GM19035 (cell line): Measurements from ENCODE around the gene YWHAQ.

Experiments
- ATAC-seq: cut with Tn5 transposase; IDR thresholded peaks from one replicate; pipeline ENCODE4 v1.9.1; 2021; ENCODE audit not compliant: unreplicated experiment

Gene YWHAQ

DNA sequence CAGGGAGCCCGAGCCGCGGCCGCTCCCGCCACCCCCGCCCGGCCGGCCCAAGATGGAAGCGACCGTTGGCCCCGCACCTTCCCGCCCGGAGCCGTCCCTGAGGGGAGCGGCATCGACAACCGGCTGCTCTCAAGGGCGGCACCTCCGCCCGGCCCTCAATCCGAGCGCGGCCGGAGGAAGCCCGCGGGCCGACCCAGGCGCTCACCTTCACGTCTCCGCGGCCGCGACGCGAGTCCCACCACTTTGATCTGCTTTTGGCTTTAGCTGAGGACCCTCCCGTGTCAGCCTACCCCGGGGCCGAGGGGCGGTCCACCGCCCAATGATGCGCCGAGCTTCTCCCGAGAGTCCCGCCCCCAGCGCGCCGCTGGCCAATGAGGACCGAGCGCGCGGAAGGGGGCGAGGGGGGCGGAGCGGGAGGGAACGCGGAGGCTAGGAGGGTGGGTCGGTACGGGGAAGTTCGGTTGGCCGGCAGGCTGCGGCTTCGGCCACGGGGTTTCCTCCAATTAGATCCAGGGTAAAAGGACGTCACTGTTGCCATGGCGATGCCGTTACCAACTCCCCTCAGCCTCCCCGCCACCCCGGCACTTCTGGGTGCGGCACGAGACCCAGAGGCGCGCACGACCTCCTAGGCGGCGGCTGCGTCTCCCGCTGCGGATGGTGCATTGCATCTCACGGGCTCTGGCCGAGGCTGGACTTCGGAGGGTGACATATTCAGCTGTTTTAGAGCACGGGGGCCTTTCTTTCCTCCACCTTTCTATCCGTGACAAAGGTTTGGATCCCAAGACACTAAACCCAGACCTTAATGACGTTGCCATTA, at the start of gene YWHAQ:
Gene YWHAQ (minus strand): TSS at position 262 of the 817 bp plus-strand sequence. CDS start 545 bp downstream, outside the sequence.
- ATAC-seq, result peak; percentile 90

DNA sequence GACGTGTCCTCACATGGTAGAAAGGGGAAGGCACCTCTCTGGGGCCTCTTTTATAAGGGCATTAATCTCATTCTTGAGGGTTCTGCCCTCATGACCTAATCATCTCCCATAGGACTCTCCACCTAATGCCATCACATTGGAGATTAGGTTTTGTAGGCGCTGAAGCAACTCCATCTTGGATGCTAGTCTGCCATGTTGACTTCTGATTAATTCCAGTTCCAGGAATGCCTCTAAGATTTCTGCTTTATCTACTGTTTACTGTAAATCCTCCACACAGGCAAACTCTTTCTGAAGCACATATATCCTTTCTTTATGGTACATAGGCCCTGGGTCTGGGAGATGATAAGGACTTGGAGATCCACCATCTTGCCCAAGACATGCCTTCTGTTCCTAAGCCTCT, 49.3 kb upstream of the YWHAQ start:
- no peak for ATAC-seq

DNA sequence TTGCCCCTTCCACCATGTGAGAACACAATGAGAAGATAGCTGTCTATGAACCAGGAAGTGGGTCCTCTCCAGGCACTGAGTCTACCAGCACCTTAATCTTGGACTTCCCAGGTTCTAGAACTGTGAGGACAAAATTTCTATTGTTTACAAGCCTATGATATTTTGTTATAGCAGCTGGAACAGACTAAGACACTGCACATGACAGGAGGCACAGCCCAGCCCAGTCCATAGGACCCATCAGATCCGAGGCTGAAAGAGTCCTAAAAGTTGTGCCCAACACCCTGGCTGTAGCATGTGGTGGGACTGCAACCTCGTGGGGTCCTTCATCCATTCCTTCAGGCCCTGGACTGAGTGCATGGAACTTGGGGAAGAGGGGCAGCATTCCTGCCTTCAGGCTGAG, 48.4 kb upstream of the YWHAQ start:
- ATAC-seq, result no peak

DNA sequence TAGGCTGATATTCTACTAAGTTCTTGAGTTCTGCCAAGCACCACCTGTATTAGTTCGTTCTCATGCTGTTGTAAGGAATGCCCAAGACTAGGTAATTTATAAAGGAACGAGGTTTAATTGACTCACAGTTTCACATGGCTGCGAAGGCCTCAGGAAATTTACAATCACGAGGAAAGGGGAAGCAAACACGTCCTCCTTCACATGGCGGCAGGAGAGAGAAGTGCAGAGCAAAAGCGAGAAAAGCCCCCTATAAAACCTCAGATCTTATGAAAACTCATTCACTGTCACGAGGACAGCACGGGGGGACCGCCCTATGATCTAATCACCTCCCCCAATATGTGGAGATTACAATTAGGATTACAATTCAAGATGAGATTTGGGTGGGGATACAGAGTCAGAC, 47.7 kb upstream of the YWHAQ start:
- ATAC-seq, result no peak

DNA sequence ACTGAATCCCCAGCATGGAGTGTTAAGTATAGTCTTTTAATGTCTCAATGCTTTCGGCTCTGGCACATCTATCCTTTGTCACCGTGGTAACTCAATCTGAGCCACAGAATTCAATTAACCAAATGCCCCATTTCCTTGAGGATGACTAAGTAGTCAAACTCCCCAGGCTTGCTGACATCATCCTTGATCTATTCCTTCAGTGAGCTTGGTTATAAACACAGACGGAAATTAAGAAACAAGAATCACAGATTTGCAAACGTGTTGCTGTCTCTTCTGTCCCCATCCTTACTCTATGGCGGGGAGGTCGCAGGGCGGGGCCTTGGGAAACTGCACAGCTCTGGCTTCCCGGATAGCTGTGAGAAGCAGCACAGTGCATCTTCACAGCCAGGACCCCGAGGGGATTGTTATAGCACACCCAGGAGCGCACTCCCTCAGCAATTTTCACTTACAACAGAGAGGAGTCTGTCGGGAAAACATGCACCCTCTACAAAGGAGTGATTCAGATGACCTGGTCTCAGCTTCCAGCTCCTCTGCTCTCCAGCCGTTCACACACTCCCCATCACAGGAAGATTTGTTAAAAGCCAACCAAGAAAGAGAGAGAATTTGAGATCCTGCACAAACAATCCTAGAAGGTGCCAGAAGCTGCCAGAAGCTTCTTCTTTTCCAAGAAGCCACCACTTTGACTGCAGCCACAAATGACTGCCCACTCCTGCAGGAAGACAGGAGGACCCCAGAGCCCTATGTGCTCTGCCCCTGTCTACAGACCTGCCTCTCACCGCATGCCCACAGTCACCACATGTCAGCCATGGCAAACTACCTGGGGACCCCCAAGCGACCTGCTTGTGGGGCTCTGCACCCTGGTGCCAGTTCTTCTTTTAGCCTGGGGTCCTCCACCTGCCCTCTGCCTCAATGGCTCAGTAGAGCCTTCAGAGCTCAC, 44.9 kb upstream of the YWHAQ start:
- ATAC-seq, result no peak

DNA sequence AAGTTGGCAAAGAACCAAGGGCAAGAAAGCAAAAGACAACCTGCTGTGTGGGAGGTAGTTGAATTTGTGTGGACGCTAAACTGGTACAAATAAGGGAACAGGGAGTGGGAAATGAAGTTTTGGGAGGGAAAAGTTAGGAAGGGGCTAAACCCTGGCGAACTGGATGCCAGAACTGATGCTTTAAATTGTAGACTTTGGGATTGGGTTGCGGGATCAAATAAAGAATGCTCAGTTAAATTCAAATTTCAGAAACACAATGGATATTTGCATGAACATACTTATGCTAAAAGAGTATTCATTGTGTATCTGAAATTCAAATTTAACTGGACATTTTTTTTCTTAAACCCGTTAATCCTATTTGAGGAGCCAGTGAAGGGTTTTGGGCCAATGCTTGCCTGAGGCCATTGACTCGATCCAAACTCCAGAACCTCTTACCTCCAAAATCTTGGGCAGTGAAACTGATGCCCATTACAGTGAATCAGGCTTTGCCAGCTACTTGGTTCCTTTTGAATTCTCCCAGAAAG, 44.2 kb upstream of the YWHAQ start:
- ATAC-seq, result no peak

DNA sequence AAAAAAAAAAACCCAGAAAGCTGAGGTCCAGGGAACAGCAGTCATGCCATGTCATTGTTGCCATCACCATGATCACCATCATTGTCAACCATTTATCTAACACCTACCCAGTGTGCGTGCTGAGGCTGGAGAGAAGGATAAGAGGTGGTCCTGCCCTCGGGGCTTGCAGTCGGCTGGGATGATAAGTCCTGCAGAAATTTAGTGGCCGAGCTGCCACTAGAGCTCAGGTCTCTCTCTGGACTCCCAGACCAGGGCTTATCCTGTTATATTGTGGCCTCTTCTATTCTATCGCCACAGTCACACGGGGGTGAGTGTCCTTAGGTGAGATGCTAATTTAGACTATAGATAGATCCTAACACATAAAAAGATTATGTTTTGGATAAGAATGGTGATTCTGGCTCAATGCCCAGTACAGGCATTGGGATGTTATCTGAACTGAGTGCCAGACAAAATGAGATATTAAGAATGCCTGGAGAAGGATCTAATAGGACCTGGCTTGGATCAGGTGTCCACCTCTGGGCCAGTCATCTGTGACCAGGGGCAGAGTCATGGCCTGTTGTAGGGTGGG, 43.2 kb upstream of the YWHAQ start:
- ATAC-seq, result no peak

DNA sequence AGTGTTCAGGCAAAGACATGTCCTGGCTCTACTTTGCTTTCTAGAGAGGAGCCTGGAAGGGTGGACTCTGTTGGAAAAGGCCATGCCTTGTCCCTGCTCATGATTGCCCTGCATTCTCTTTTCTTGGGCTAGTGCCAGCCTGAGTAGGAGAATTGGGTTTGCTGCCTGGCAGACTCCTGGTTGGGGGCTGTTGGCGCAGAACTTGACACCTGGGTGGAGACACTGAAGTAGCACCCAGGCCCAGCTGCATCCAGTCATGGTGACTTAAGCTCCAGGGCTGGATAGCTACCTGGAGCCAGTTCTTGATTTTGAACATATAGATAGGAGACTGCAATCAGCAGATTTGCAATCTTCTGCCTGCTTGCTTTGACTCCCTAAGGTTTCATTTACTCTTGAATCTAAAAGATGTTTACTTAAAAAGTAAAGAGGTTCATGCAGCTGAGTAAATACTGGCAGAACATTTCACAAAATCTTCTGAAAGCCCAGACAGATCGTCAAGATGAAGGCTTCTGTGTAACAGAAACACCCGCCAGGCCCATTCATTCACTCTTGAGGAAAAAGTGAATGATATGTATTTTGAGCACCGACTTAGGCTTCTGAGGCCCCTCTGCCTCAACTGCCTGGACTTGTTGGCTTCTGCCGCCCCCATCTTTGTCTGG, 38.0 kb upstream of the YWHAQ start:
- ATAC-seq, result no peak

DNA sequence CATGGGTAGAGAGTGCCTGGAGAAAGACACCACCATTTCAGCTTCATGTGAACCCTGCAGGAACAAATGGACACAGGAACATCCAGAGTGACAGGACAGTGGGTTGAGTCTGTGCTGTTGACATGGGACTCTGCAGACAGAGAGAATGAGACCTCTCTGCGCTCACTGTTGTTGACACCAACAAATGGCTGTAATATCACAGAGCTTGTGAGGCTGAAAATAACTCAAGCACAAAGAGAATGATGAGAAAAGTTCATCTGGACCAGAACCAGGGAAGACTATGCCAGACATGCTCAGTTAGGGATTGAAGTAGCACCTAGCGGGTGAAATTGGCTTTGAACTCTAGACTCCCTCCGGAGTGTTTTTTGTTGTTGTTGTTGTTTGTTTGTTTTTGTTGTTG, 37.0 kb upstream of the YWHAQ start:
- no peak for ATAC-seq

DNA sequence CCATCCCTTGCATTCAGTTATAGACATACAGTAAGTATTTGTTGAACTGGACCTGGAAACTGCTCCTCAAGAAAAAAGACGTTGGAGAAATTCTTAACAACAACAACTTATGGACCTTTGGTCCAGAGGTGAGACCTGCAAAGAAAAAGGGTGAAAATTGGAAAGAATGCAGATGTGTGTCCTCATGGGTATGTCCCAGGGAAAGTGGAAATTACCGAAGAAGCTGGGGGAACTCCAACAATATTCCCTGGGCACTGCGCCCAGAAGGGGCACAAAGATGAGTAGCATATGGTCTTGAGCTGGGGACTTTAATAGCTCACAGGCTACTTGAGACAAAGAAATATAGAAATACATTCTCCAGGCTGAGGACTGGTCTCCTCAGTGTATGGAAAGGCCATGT, 35.5 kb upstream of the YWHAQ start:
- ATAC-seq, result no peak

DNA sequence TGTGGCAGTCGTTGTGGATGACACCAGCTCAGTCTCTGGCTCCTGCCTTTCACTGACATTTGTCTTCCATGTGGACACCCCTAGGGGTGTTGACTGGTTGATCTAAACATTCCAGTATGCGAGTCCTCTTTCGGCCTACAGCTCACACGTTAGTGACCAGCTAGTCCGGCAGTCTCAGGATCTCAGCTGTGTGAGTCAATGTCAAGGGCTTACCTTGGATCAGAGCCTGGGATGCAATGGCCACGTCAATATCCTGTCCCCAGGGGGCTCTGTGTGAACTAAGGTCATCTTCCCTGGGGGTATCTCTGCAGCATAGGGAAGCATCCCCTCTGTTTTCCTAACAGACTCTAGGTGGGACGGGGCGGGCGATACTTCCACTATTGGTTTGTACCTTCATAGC, 35.1 kb upstream of the YWHAQ start:
- no peak for ATAC-seq

DNA sequence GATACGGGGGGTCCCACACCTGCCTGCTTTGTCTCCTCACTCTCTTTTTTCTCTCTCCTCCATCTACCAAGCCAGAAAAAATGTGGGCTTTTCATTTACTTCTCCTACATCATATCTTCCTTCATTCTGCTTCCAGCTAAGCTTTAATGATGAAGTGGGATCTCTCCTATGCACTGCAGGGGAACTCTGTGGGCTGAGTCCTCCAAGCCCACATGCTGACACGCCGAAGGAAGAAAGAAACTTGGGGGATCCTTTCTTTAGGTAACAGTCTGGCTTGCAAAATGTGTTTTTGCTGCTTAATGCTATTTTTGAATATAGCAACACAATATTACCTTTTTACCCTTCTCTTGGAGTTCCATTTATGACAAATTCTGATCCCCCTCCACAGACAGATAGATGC, 33.6 kb upstream of the YWHAQ start:
- ATAC-seq, result no peak

DNA sequence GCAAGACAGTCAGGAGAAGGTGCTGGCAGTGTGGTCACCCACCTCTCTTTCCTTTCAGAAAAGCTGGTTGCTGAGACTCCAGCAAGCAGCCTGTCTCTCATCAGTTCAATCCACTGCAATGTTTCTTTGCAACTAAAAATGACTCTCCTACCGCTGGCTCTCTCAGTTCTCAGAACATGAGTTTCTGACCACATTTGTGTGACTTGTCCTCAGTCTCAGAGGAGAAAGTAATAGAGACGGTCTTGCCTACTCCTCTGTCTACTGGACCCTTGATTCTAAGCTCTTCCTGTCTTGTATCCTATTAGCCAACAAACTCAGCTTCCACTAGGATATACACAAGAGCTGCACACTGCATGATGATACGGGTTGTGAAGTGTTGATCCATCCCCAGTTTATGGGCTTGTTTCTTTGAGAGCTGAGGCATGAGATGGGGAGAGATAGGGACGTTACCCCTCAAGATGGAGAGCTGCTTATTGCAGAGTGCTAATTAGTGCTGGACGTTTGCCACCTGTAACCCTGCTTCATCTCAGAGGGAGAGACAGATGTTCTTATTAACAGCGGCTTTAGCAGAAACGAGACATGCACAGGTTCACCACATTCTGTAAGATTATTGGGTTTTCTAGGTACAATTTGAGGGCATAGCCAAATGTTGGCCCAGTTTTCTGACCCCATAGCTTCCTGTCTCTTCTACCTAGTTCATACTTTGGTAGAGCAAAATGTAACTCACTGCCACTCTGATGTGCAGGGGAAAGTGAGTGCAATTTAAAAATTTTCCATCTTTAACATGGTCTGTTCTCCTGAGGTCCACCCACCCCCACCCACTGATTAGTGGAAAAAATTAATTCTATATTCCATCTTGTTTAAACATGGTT, 32.4 kb upstream of the YWHAQ start:
- peak; percentile 73 for ATAC-seq

DNA sequence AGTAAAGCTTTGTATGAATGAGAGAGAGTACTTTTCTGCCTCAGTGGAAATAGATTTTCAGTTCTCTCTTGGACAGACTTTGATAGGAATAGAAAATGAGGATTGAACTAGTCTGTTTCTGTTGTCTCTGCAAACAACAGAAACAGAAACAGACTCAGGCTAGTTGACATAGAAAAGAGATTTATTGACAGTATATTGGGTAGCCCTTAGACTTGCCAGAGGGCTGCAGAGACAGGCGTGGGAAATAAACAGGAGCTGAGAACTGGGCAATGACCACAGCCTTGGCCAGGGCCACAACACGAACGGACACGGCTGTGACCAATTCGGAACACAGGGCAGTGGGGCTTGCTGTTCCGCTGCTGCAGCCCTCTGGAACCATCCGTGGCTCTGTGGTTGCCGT, 30.5 kb upstream of the YWHAQ start:
- ATAC-seq, result no peak

DNA sequence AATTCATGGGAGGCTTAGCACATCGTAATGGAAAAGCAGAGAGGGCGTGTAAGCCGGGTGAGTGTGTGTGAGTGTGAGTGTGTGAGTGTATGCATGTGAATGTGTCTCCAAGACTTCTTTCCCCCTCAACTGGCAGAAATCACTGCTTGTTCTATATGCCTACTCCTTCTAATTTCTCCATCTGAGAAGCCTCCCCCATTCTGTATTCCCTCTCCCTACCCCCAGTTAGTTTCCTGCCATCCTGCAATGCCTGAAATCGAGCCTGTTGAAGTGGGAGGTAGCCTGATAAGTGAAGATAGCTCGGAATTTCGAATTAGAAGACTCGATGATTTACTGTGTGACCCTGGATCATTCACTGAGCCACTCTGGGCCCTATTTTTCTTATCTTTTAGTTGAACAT, 30.0 kb upstream of the YWHAQ start:
- ATAC-seq, result no peak

DNA sequence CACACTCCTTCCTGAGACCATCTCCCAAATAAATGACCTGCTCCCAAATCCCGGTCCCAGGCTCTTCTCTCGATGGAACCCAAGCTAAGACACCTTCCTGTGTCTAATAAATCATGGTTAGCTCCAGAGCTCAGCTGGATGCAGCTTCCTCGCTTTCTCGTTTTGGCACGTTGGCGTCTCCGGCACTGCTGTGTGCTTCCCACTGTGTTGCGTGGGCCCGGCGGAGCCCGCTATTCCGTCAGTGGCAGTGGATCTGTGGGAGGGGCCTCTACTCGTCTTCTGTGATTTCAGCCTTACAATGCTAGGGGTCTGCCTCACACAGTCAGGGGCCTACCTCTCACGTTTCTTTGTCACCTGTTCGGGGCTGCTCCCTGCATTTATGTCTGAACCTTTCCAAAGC, 29.4 kb upstream of the YWHAQ start:
- no peak for ATAC-seq

DNA sequence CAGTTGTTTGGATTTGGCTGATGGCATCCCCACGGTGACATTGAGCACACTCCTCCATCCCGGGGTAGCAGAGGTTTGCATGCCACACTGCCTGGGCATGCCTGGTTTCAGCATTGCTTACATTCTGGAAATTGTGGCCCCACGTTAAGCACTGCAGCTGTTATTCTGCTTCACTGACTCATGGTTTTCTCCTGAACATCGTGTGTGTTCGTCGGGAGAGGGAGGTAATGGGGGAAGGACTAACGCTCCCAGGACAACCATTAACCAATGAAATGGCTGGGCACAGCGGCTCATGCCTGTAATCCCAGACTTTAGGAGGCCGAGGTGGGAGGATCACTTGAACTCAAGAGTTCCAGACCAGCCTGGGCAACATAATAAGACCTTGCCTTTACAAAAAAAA, 28.2 kb upstream of the YWHAQ start:
- no peak for ATAC-seq

DNA sequence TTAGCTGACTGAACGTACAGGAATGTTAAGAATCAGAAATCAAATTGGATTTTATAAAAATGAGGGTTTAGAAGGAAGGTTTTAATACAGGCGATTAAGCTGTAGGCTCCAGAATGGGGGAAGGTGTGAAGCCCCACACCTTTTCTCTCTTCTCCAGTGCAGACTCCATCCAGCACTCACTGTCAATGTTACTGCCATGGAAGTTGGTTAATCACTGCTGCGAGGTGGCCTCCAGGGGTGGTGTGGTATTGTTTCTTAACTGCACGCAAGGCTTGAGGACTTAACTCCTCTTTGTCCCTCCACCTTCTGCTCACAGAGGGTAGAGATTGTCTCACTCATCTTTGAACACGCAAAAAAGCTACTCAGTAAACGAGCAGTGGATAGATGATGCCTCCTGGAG, 26.9 kb upstream of the YWHAQ start:
- ATAC-seq, result no peak

DNA sequence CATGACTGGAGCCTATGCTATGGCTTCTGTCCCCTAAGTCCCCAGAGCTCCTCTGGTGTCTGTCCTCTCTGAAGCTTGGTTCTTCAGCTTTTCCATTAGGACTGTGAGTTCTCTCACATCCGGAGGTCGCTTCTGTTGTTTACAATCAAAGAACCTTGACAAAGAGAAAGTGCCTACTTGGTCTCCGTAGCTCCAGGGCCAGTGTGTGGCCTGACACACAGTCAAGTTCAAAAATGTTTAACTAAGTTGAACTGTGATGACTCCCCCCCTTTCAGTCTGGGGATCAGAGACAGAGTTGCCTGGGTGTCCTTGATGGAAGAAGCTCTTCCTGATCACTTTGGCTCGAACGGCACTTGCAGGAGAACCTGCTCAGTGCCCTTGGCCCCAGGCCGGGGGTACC, 26.3 kb upstream of the YWHAQ start:
- no peak for ATAC-seq

DNA sequence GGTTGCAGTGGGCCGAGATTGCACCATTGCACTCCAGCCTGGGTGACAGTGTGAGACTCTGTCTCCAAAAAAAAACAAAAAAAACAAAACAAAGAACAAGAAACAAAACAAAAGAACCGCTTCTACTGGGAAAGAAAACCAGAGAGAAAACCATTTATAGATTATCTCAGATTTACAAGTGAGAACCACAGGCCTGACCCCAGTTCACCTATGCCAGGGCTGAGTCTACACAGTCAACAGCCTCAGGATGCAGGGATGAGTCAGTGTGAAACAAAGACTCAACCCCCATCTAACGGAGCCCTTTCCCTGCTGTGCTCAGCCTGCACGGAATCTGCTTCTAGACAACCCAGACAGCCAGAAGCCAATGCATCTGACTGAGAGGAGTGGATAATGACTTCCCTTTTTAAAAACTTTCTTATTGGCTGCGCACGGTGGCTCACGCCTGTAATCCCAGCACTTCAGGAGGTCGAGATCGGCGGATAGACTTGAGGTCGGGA, 25.5 kb upstream of the YWHAQ start:
- peak; percentile 75 for ATAC-seq
